HG03196 (cell line): ENCODE measurements around the gene PCK2.
A peak's percentile ranks its signal among the peaks of the same experiment; 100 is the strongest.
"Not testable (repeated sequence)": the region's sequence is repeated elsewhere in the genome, so short reads cannot be mapped to it uniquely, and the experiment has no call there.

Experiments
- ATAC-seq: cut with Tn5 transposase; IDR thresholded peaks from one replicate; pipeline ENCODE4 v1.9.1; 2021; ENCODE audit not compliant: unreplicated experiment

PCK2 gene

GRCh38 chr14:24093207-24093900, 757 bp upstream of the PCK2 start:
- ATAC-seq = no peak

GRCh38 chr14:24094841-24095270, 745 bp downstream of the PCK2 start:
- no peak for ATAC-seq

GRCh38 chr14:24095271-24096068, 1.4 kb downstream of the PCK2 start:
- ATAC-seq = peak; percentile 61

GRCh38 chr14:24096545-24097181, 2.6 kb downstream of the PCK2 start:
- no peak for ATAC-seq

- no peak for ATAC-seq
These were observed 4.3 kb downstream of the PCK2 start for GRCh38 chr14:24098229-24098926.

- ATAC-seq = no peak
These were observed 5.1 kb downstream of the PCK2 start for GRCh38 chr14:24098927-24099813.

- no peak for ATAC-seq
These were observed 6.3 kb downstream of the PCK2 start for GRCh38 chr14:24100197-24100981.

GRCh38 chr14:24100982-24101494, 6.9 kb downstream of the PCK2 start:
- no peak for ATAC-seq

GRCh38 chr14:24102357-24103048, 8.4 kb downstream of the PCK2 start:
- no peak for ATAC-seq

GRCh38 chr14:24103451-24103850, 9.3 kb downstream of the PCK2 start:
- no peak for ATAC-seq

GRCh38 chr14:24105609-24106239, 11.6 kb downstream of the PCK2 start:
- ATAC-seq = not testable (repeated sequence)

- ATAC-seq = no peak
These were observed 12.7 kb downstream of the PCK2 start for GRCh38 chr14:24106672-24107271.

GRCh38 chr14:24108336-24108874, 14.3 kb downstream of the PCK2 start:
- ATAC-seq = no peak

- ATAC-seq = no peak
These were observed 15.9 kb downstream of the PCK2 start for GRCh38 chr14:24110060-24110459.

GRCh38 chr14:24110523-24110922, 16.4 kb downstream of the PCK2 start:
- ATAC-seq = no peak

GRCh38 chr14:24113379-24113800, 19.3 kb downstream of the PCK2 start:
- ATAC-seq = no peak

GRCh38 chr14:24113801-24114531, 19.9 kb downstream of the PCK2 start:
- peak; percentile 34 for ATAC-seq
